ENCODE results near the gene GPR119.
"Not testable (repeated sequence)": the region's sequence is repeated elsewhere in the genome, so short reads cannot be mapped to it uniquely, and the experiment has no call there.

GPR119 gene

GRCh38 chrX:130385520-130385919 is at the start of gene GPR119:
Gene GPR119, minus strand, starts transcription at chrX:130385674. Its CDS starts 227 bp downstream, at chrX:130385447.
- no peak for TF ChIP-seq JUND (IDR thresholded peaks at IDR 0.05; ENCODE audit: low read depth)
- DNase-seq (ENCODE audit: low read depth in 1 of 2, low spot score in 1 of 2) = no peak
- in situ Hi-C loops (cut with HindIII; ENCODE audit: low pct_unique_long_range_greater_than_20kb, low sequenced_read_pairs) = no loop called here

- DNase-seq (ENCODE audit: low read depth in 1 of 2, low spot score in 1 of 2); in situ Hi-C loops (cut with HindIII; ENCODE audit: low pct_unique_long_range_greater_than_20kb, low sequenced_read_pairs): not testable (repeated sequence)
Observed at GRCh38 chrX:130429236-130429635, 43.8 kb upstream of the GPR119 start.

DNA sequence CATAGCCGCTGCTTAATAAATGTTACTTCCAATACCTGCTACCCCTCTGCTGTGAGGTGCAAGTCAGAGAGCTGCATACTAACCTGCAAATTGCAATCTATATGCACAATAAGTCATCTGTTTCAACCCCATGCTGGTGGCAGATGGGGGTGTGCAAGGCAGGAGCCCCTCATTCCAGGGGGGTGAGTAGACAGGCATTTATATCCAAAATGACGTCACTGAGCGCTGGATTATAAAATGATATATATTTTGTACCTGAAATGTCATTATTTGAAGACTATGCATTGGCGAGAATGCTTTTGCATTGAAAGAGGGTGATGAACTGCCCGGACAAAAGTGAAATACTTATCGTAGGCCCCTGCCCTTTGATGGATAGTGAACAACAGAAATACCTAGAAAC is 41.1 kb upstream of the GPR119 start:
- DNase-seq (ENCODE audit: low read depth in 1 of 2, low spot score in 1 of 2) = no peak
- in situ Hi-C loops (cut with HindIII; ENCODE audit: low pct_unique_long_range_greater_than_20kb, low sequenced_read_pairs) = no loop called here
- no peak for TF ChIP-seq JUND (IDR thresholded peaks at IDR 0.05; ENCODE audit: low read depth)

- in situ Hi-C loops (cut with HindIII; ENCODE audit: low pct_unique_long_range_greater_than_20kb, low sequenced_read_pairs) = no loop called here
- DNase-seq (ENCODE audit: low read depth in 1 of 2, low spot score in 1 of 2) = no peak
- no peak for TF ChIP-seq JUND (IDR thresholded peaks at IDR 0.05; ENCODE audit: low read depth)
Observed at GRCh38 chrX:130419263-130419662, 33.8 kb upstream of the GPR119 start.

DNA sequence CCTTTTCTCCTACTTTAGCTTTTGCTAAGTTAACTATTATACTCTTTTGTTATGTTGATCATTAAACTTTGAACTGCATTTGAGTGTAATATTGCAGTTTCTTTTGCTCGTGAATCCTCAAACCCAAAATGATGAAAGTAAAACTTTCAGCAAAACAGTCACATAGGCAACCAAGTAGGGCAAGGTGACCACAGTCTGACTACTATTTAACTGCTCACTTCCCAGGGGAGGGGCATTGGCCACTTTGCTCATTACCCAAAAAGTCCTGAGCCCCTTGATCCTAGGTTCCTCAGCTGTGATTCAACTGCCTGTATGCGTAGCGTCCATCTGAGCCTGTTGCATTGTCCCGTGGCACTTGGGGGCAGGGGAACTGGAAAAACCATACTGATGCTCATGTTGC is 33.3 kb upstream of the GPR119 start:
- in situ Hi-C loops (cut with HindIII; ENCODE audit: low pct_unique_long_range_greater_than_20kb, low sequenced_read_pairs) = no loop called here
- no peak for TF ChIP-seq JUND (IDR thresholded peaks at IDR 0.05; ENCODE audit: low read depth)
- DNase-seq (ENCODE audit: low read depth in 1 of 2, low spot score in 1 of 2) = no peak

- in situ Hi-C loops (cut with HindIII; ENCODE audit: low pct_unique_long_range_greater_than_20kb, low sequenced_read_pairs) = no loop called here
- no peak for TF ChIP-seq JUND (IDR thresholded peaks at IDR 0.05; ENCODE audit: low read depth)
- no peak for DNase-seq (ENCODE audit: low read depth in 1 of 2, low spot score in 1 of 2)
Observed at GRCh38 chrX:130418066-130418465, 32.6 kb upstream of the GPR119 start.

GRCh38 chrX:130416785-130417184 is 31.3 kb upstream of the GPR119 start:
- in situ Hi-C loops (cut with HindIII; ENCODE audit: low pct_unique_long_range_greater_than_20kb, low sequenced_read_pairs) = no loop called here
- no peak for TF ChIP-seq JUND (IDR thresholded peaks at IDR 0.05; ENCODE audit: low read depth)
- no peak for DNase-seq (ENCODE audit: low read depth in 1 of 2, low spot score in 1 of 2)

DNA sequence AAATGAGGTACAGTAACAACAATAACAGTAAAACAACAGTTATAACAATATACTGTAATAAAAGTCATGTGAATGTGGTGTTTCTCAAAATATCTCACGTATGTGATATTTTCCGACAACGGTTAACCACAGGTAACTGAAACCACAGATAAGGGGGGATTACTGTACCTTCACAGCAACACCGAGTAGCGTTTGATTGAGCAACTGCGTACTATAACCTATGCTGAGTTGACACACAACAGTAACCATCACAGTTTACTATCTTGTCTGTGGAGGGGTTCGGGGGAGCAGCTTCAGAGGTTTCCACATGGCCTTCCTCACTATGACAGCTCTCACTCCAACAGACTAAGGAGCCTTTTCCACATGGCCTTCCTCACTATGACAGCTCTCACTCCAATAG is 29.7 kb upstream of the GPR119 start:
- in situ Hi-C loops (cut with HindIII; ENCODE audit: low pct_unique_long_range_greater_than_20kb, low sequenced_read_pairs) = no loop called here
- TF ChIP-seq JUND (IDR thresholded peaks at IDR 0.05; ENCODE audit: low read depth) = no peak
- no peak for DNase-seq (ENCODE audit: low read depth in 1 of 2, low spot score in 1 of 2)

DNA sequence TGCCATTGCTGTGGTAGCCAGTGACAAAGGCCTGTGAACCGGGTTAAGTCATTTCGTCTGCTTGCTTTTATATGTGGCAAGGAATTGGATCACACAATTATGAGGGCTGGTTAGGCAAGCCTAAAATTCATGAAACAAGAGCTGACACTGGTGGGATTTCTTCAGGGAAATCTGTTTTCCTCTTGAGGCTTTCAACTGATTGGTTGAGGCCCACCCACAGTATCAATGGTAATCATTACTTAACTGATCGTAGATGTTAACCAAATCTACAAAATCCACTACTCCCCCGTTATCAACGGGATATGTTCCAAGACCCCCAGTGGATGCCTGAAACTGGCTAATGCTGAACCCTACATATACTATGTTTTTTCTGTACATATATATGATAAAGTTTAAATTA is 29.3 kb upstream of the GPR119 start:
- DNase-seq (ENCODE audit: low read depth in 1 of 2, low spot score in 1 of 2) = no peak
- TF ChIP-seq JUND (IDR thresholded peaks at IDR 0.05; ENCODE audit: low read depth) = no peak
- in situ Hi-C loops (cut with HindIII; ENCODE audit: low pct_unique_long_range_greater_than_20kb, low sequenced_read_pairs) = no loop called here

DNA sequence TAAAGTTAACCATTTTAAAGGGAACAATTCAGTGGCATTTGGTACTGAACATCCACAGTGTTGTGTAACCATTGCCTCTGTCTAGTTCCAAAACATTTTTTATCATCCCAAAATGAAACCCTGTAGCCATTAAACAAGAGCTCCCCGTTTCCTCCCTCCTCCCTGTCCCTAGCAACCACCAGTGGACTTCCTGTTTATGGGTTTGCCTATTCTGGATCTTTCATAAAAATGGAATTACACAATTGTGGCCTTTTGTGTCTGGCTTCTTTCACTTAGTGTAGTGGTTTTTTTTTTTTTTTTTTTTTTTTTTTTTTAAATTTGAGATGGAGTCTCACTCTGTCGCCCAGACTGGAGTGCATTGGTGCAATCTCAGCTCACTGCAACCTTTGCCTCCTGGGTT is 27.9 kb upstream of the GPR119 start:
- TF ChIP-seq JUND (IDR thresholded peaks at IDR 0.05; ENCODE audit: low read depth) = no peak
- in situ Hi-C loops (cut with HindIII; ENCODE audit: low pct_unique_long_range_greater_than_20kb, low sequenced_read_pairs) = no loop called here
- no peak for DNase-seq (ENCODE audit: low read depth in 1 of 2, low spot score in 1 of 2)

DNA sequence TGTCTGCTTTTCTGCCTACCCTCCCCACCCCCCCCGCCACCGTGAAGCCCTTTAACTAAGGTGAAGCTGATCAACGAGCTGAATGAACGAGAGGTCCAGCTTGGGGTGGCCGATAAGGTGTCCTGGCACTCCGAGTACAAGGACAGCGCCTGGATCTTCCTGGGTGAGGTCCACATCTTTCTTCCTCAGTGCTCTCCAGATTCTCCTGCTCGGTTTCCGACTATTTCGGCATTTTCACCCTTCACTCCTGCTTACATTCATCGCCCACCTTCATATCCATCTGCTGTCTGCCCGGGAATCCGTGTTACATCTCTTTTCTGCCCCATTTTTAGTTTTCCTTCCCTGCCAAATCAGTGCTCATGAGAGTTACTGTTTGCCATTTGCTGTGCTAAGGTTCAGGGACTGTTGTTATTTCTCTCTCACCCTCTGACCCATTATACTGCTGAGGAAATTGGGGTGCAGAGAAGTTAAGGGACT is 16.8 kb upstream of the GPR119 start:
- in situ Hi-C loops (cut with HindIII; ENCODE audit: low pct_unique_long_range_greater_than_20kb, low sequenced_read_pairs) = no loop called here
- no peak for TF ChIP-seq JUND (IDR thresholded peaks at IDR 0.05; ENCODE audit: low read depth)
- no peak for DNase-seq (ENCODE audit: low read depth in 1 of 2, low spot score in 1 of 2)

GRCh38 chrX:130401415-130402207 is 16.1 kb upstream of the GPR119 start, which contains the start of gene RBMX2:
Gene RBMX2, plus strand, starts transcription at chrX:130401987. Its CDS starts 46 bp downstream, at chrX:130402033.
- TF ChIP-seq JUND (IDR thresholded peaks at IDR 0.05; ENCODE audit: low read depth) = no peak
- DNase-seq (ENCODE audit: low read depth in 1 of 2, low spot score in 1 of 2) = peak; percentile 65 to 72
- in situ Hi-C loops (cut with HindIII; ENCODE audit: low pct_unique_long_range_greater_than_20kb, low sequenced_read_pairs) = no loop called here

GRCh38 chrX:130395341-130395740 is 9.9 kb upstream of the GPR119 start:
- no peak for DNase-seq (ENCODE audit: low read depth in 1 of 2, low spot score in 1 of 2)
- in situ Hi-C loops (cut with HindIII; ENCODE audit: low pct_unique_long_range_greater_than_20kb, low sequenced_read_pairs) = no loop called here
- TF ChIP-seq JUND (IDR thresholded peaks at IDR 0.05; ENCODE audit: low read depth) = no peak
